ENCODE data around the gene ZMYND10.

DNA sequence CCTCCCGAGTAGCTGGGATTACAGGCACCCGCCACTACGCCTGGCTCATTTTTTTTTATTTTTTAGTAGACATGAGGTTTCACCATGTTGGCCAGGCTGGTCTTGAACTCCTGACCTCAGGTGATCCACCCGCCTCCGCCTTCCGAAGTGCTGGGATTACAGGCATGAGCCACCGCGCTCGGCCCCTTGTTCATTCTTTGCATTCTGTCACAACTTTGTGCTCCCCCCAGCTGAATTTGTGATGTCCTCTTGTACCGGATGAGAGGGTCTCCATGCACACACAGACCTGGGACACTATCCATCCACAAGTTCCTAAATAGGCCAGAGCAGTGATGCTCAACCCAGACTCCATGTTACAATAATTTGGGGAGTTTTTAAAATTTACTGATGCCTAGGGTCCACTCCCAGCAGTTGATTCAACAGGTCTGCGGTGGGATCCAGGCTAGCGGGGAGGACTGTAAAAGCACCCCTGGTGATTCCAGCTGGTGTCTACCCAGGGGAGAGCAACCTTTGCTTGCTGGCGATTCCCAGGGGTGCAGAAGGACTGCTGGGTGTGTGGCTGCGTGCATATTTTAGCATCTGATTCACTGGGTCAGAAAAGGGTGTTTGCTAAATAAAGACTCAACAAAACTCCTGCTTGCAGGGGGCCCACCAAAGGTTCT is 5.9 kb downstream of the ZMYND10 start:
- TF ChIP-seq, protein P1, sequence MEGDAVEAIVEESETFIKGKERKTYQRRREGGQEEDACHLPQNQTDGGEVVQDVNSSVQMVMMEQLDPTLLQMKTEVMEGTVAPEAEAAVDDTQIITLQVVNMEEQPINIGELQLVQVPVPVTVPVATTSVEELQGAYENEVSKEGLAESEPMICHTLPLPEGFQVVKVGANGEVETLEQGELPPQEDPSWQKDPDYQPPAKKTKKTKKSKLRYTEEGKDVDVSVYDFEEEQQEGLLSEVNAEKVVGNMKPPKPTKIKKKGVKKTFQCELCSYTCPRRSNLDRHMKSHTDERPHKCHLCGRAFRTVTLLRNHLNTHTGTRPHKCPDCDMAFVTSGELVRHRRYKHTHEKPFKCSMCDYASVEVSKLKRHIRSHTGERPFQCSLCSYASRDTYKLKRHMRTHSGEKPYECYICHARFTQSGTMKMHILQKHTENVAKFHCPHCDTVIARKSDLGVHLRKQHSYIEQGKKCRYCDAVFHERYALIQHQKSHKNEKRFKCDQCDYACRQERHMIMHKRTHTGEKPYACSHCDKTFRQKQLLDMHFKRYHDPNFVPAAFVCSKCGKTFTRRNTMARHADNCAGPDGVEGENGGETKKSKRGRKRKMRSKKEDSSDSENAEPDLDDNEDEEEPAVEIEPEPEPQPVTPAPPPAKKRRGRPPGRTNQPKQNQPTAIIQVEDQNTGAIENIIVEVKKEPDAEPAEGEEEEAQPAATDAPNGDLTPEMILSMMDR (IDR thresholded peaks at IDR 0.05): no peak
- TF ChIP-seq POLR2A (IDR thresholded peaks at IDR 0.05) (no peak), EP300 (IDR thresholded peaks at IDR 0.05) (no peak)
